K562 (cell line): ENCODE measurements around the gene CLDN1. TPM values are rescaled to one million over a fixed set of nuclear protein-coding genes. Genes with fewer than 3 reads are reported as not detected.
A peak's percentile ranks its signal among the peaks of the same experiment; 100 is the strongest.

Source experiments
- ATAC-seq: fragments of 200-7000 bp; cut with Tn5 transposase; 3 replicates; pipeline ENCODE4 v1.9.1; 2020; ENCODE audit warnings: moderate library complexity
- Bru-seq: library from RNA; stranded (reverse); fragments of 400-500 nt; gene quantifications from one replicate; lab custom pipeline; 2021; lab: Mats Ljungman, UMichigan
- BruChase-seq, 2 experiments: library from RNA; stranded (reverse); fragments of 400-500 nt; gene quantifications; one replicate each; lab custom pipeline; 2021; lab: Mats Ljungman, UMichigan
- BruUV-seq: library from RNA; stranded (reverse); fragments of 400-500 nt; replicated peaks from 2 replicates; lab custom pipeline; 2021; lab: Mats Ljungman, UMichigan
- CTCF ChIA-PET: fragments of 300-600 bp; formaldehyde crosslinking; extraction: SDS; loops from one replicate; lab custom pipeline; 2021; ENCODE audit warnings: low intra/inter-chr PET ratio; lab: Yijun Ruan, JAX
- POLR2A ChIA-PET: fragments of 300-600, 350-650 bp; sonication (Branson Sonifier 250); formaldehyde crosslinking; extraction: SDS; loops from one replicate; lab custom pipeline; 2021; ENCODE audit warnings: antibody characterized with exemption, inconsistent platforms; lab: Yijun Ruan, JAX
- DNase-seq, 4 experiments: peaks; one replicate each; pipeline versions ENCODE4 v3.0.0 to v3.0.0-alpha.2; 2011 to 2018; ENCODE audit warnings: low spot score in 3 of 4, mixed read lengths in 3 of 4; ENCODE audit errors: extremely low read depth in 1 of 4
- FAIRE-seq: peaks from 2 replicates; lab custom pipeline; 2011; peaks lifted over from hg19 to GRCh38; lab: Jason Lieb, UNC
- H2AFZ ChIP-seq: 2 replicates; pipeline ENCODE4 v1.6.0; 2011; ENCODE audit warnings: low read depth, low read length, control low read depth, inconsistent platforms
- H3K27ac ChIP-seq: fragments of 200-600 bp; 3 replicates; pipeline ENCODE4 v1.8.0; 2011; ENCODE audit warnings: low read depth, mild to moderate bottlenecking, control low read depth, inconsistent platforms, low read length, moderate library complexity, mixed read lengths; ENCODE audit errors: extremely low read depth
- H3K27me3 ChIP-seq, 2 experiments: fragments of 300-600 bp in 1 of 2; 2 replicates in 1 of 2; 3 replicates in 1 of 2; pipeline versions ENCODE4 v1.6.0 to v1.8.0; 2011; ENCODE audit warnings: inconsistent platforms in 2 of 2, low read length in 2 of 2, mild to moderate bottlenecking in 1 of 2, mixed read lengths in 1 of 2, moderate library complexity in 1 of 2; ENCODE audit not compliant: control insufficient read depth in 2 of 2, insufficient read depth in 2 of 2
- H3K36me3 ChIP-seq: fragments of 300-600 bp; 3 replicates; pipeline ENCODE4 v1.8.0; 2011; ENCODE audit warnings: mild to moderate bottlenecking, low read length, inconsistent platforms; ENCODE audit not compliant: control insufficient read depth, insufficient read depth
- H3K4me1 ChIP-seq, 2 experiments: fragments of 200-600 bp in 1 of 2; replicated peaks in 1 of 2; 2 replicates in 1 of 2; 3 replicates in 1 of 2; pipeline versions ENCODE4 v1.5.1 to v1.8.0; 2011; ENCODE audit warnings: inconsistent platforms in 2 of 2, low read length in 2 of 2, mild to moderate bottlenecking in 1 of 2, mixed read lengths in 1 of 2, moderate library complexity in 1 of 2; ENCODE audit not compliant: control insufficient read depth in 2 of 2, insufficient read depth in 2 of 2
- H3K4me2 ChIP-seq: 2 replicates; pipeline ENCODE4 v1.6.1; 2011; ENCODE audit warnings: low read length, control low read depth, inconsistent platforms, mixed read lengths; ENCODE audit not compliant: insufficient read depth
- H3K4me3 ChIP-seq: fragments of 200-600 bp; sonication (generic), shearing (Covaris generic); 2 replicates; pipeline ENCODE4 v1.5.1; 2016; ENCODE audit warnings: control low read depth, inconsistent platforms
- H3K79me2 ChIP-seq: fragments of 200-600 bp; 3 replicates; pipeline ENCODE4 v1.8.0; 2011; ENCODE audit warnings: low read length, inconsistent platforms; ENCODE audit not compliant: control insufficient read depth, insufficient read depth
- H3K9ac ChIP-seq, 2 experiments: 2 replicates each; pipeline versions ENCODE4 v1.6.0 to v1.6.1; 2011; ENCODE audit warnings: low read depth in 2 of 2, low read length in 2 of 2, control low read depth in 1 of 2, inconsistent platforms in 1 of 2, mild to moderate bottlenecking in 1 of 2, mixed read lengths in 1 of 2; ENCODE audit not compliant: insufficient read depth in 1 of 2
- H3K9me1 ChIP-seq: one replicate; pipeline ENCODE4 v1.6.0; 2011; ENCODE audit warnings: inconsistent platforms, mild to moderate bottlenecking, low read length, moderate library complexity; ENCODE audit not compliant: control insufficient read depth, insufficient read depth
- H3K9me3 ChIP-seq: replicated peaks from 2 replicates; pipeline ENCODE4 v1.5.1; 2011; ENCODE audit warnings: low read depth, low read length, inconsistent platforms; ENCODE audit not compliant: control insufficient read depth, insufficient read depth
- H4K20me1 ChIP-seq: replicated peaks from 2 replicates; pipeline ENCODE4 v1.6.1; 2011; ENCODE audit warnings: low read length, inconsistent platforms, mixed read lengths; ENCODE audit not compliant: control insufficient read depth, insufficient read depth
- RAD21 ChIP-seq, 2 experiments: fragments of 250-450 bp in 1 of 2; fragments of 450-650 bp in 1 of 2; sonication (Bioruptor Pico) in 1 of 2; formaldehyde crosslinking in 1 of 2; IDR thresholded peaks in 1 of 2; conservative IDR thresholded peaks in 1 of 2; 2 replicates each; pipeline versions ENCODE4 v1.4.0 to v1.8.0; 2020 to 2022; ENCODE audit warnings: mild to moderate bottlenecking in 2 of 2, moderate library complexity in 1 of 2
- TAF9B ChIP-seq: fragments of 450-650 bp; IDR thresholded peaks from 2 replicates; pipeline ENCODE4 v1.6.1; 2018; ENCODE audit warnings: mild to moderate bottlenecking; ENCODE audit not compliant: partially characterized antibody
- ZBTB33 ChIP-seq: sonication (generic); formaldehyde crosslinking; IDR thresholded peaks from 2 replicates; pipeline ENCODE4 v1.8.1; 2023; ENCODE audit warnings: mild to moderate bottlenecking, missing genetic modification reagents
- ZNF134 ChIP-seq: fragments of 250-450 bp; sonication (Bioruptor Pico); conservative IDR thresholded peaks from 2 replicates; pipeline ENCODE4 v1.4.0; 2020
- WGBS: fragments of 100-300 bp; shearing (Covaris generic); methylation state at CpG from one replicate; pipeline ENCODE4 v1.1.6; 2016; ENCODE audit warnings: low coverage, mixed read lengths; ENCODE audit not compliant: insufficient coverage; ENCODE audit errors: missing lambda C conversion rate; 5-methylcytosine and 5-hydroxymethylcytosine counted together
- in situ Hi-C: fragments of 300-500 bp; cut with MboI; formaldehyde crosslinking; loops from 4 replicates; pipeline ENCODE4 v1.15.0; 2018; ENCODE audit warnings: inconsistent platforms, mixed read lengths
- intact Hi-C: fragments of 100-400 bp; cut with micrococcal nuclease; formaldehyde crosslinking; loops from 2 replicates; pipeline ENCODE4 v1.14.2; 2022
- long read RNA-seq, 3 experiments: library from polyadenylated mRNA in 2 of 3; library from RNA in 1 of 3; unstranded in 2 of 3; stranded (forward) in 1 of 3; transcript quantifications; one replicate each; pipeline ENCODE4 v2.0.0, GENCODE V29; 2019 to 2022
- polyA minus RNA-seq, 3 experiments: library from RNA; depleted of rRNA, polyadenylated mRNA; stranded (reverse); fragments of >200 nt; gene quantifications; 2 replicates each; pipeline ENCODE4 v1.2.3, GENCODE V29; 2011
- polyA plus RNA-seq, 8 experiments: library from polyadenylated mRNA; depleted of rRNA in 4 of 8; stranded (reverse) in 5 of 8; unstranded in 3 of 8; fragments of >200 nt; fragmentation: Nextera tagmentation in 2 of 8; fragmentation: Illumina TruSeq in 1 of 8; extraction: Ambion mirVana in 2 of 8; extraction: Trizol in 1 of 8; gene quantifications; 2 replicates each; pipeline versions ENCODE4 v1.2.1 to v1.2.3, GENCODE V29; 2011 to 2014; ENCODE audit warnings: inconsistent platforms in 1 of 8, missing spikeins in 1 of 8
- total RNA-seq, 7 experiments: library from RNA; depleted of rRNA in 6 of 7; stranded (reverse); fragments of >200 nt in 6 of 7; fragmentation: Illumina TruSeq in 2 of 7; extraction: Trizol in 2 of 7; gene quantifications; 2 replicates each; pipeline versions ENCODE4 v1.2.1 to v1.2.3, GENCODE V29; 2011 to 2021; ENCODE audit warnings: low replicate concordance in 1 of 7
- TF ChIP-seq, protein P1 (sequence below), 3 experiments: IDR thresholded peaks in 2 of 3; conservative IDR thresholded peaks in 1 of 3; 2 replicates each; pipeline ENCODE4 v1.5.1; 2011 to 2012; ENCODE audit warnings: low read length in 3 of 3, mild to moderate bottlenecking in 3 of 3, control low read depth in 2 of 3, improper control_type of control experiment in 1 of 3, inconsistent platforms in 1 of 3, low read depth in 1 of 3, mixed read lengths in 1 of 3, moderate library complexity in 1 of 3; ENCODE audit not compliant: insufficient read depth in 2 of 3
- TF ChIP-seq, protein P2 (sequence below): IDR thresholded peaks from 2 replicates; pipeline ENCODE4 v1.6.1; 2011; ENCODE audit warnings: borderline replicate concordance, low read depth, mild to moderate bottlenecking, moderate library complexity, low read length; ENCODE audit not compliant: insufficient read depth, poor library complexity, severe bottlenecking

CLDN1 gene
- total RNA-seq (2011; cell fraction: chromatin; rRNA removed; ENCODE audit: low replicate concordance): not detected in 2 replicates
- not detected in 2 replicates for total RNA-seq (2011; cell fraction: nucleolus; rRNA removed)
- not detected in 2 replicates for total RNA-seq (2011; cell fraction: nucleoplasm; rRNA removed)
- total RNA-seq (2014; rRNA removed) (not detected in 2 replicates), total RNA-seq (2014; rRNA removed; fragmentation: Illumina TruSeq; extraction: Trizol) (not detected in 2 replicates), total RNA-seq (2015; rRNA removed; fragmentation: Illumina TruSeq; extraction: Trizol) (not detected in 2 replicates), total RNA-seq (2021) (0.16 and 0.34 TPM in 2 replicates), polyA plus RNA-seq (2011; rRNA removed) (not detected in 2 replicates), polyA plus RNA-seq (2014; fragmentation: Illumina TruSeq; extraction: Trizol) (not detected in 2 replicates), polyA plus RNA-seq (2014; fragmentation: Nextera tagmentation; extraction: Ambion mirVana) (not detected), polyA plus RNA-seq (2014; rRNA removed) (not detected in 2 replicates), polyA minus RNA-seq (2011; rRNA and poly(A)+ RNA removed) (not detected in 2 replicates), Bru-seq, nascent RNA (percentile 14 among the genes with signal in this experiment), BruChase-seq, experiment 1, labeled RNA remaining after a 2-hour chase (percentile 13 among the genes with signal in this experiment), BruChase-seq, experiment 2, labeled RNA remaining after a 6-hour chase (percentile 16 among the genes with signal in this experiment)
- not detected in 2 replicates for polyA plus RNA-seq (2011; cell fraction: cytosol; rRNA removed)
- not detected in 2 replicates for polyA plus RNA-seq (2011; cell fraction: nucleus; rRNA removed)
- polyA plus RNA-seq (2012): not detected in 2 replicates
- 0.19 and 0.36 TPM in 2 replicates for polyA minus RNA-seq (2011; cell fraction: cytosol; rRNA and poly(A)+ RNA removed)
- polyA minus RNA-seq (2011; cell fraction: nucleus; rRNA and poly(A)+ RNA removed): not detected in 2 replicates
- long read RNA-seq, experiment 1: 0 reads
- long read RNA-seq, experiment 2: 0 reads
- long read RNA-seq, experiment 3: 0 reads

GRCh38 chr3:190321789-190322603 is at the start of gene CLDN1:
TSS of gene CLDN1 (minus strand) at chr3:190322446. CDS start at chr3:190322206, 240 bp downstream.
- in situ Hi-C loops: no loop called here
- Histone ChIP-seq H4K20me1 (no peaks in the 10 kb centered on the region), H3K27ac (no peak within 1 kb of the TSS), H3K4me2 (no peak within 1 kb of the TSS), H3K79me2 (no peaks in the 10 kb centered on the region), H3K4me3 (no peak within 1 kb of the TSS), H3K36me3 (no peaks in the 10 kb centered on the region), H3K4me1 (peaks cover 0 to 5% of the 10 kb centered on the region in 2 experiments; a peak in 1 of 5 replicates), H3K9ac (no peak within 1 kb of the TSS), H3K27me3 (no peaks in the 10 kb centered on the region), H3K9me3 (no peaks in the 10 kb centered on the region), H2AFZ (no peak within 1 kb of the TSS), H3K9me1 (no peaks in the 10 kb centered on the region)
- ChIA-PET CTCF (no interaction called here), POLR2A (no interaction called here)
- ATAC-seq: peak; percentile 79
- TF ChIP-seq, protein P1, sequence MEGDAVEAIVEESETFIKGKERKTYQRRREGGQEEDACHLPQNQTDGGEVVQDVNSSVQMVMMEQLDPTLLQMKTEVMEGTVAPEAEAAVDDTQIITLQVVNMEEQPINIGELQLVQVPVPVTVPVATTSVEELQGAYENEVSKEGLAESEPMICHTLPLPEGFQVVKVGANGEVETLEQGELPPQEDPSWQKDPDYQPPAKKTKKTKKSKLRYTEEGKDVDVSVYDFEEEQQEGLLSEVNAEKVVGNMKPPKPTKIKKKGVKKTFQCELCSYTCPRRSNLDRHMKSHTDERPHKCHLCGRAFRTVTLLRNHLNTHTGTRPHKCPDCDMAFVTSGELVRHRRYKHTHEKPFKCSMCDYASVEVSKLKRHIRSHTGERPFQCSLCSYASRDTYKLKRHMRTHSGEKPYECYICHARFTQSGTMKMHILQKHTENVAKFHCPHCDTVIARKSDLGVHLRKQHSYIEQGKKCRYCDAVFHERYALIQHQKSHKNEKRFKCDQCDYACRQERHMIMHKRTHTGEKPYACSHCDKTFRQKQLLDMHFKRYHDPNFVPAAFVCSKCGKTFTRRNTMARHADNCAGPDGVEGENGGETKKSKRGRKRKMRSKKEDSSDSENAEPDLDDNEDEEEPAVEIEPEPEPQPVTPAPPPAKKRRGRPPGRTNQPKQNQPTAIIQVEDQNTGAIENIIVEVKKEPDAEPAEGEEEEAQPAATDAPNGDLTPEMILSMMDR (IDR thresholded peaks at IDR 0.05 in 2 of 3, conservative IDR thresholded peaks at IDR 0.05 in 1 of 3; ENCODE audit: insufficient read depth in 2 of 3, low read depth in 1 of 3, low read length in 3 of 3): peak in 2 of 3 experiments; percentile 31 to 41; a peak in 4 of 6 replicates
- TF ChIP-seq TAF9B (no peak), ZNF134 (CRISPR knock-in tag) (no peak), RAD21 (CRISPR knock-in tag; conservative IDR thresholded peaks at IDR 0.05 in 1 of 2, IDR thresholded peaks at IDR 0.05 in 1 of 2) (peak in 1 of 2 experiments; percentile 39; a peak in 2 of 4 replicates), ZBTB33 (CRISPR knock-in tag) (peak; percentile 80)
- TF ChIP-seq, protein P2, sequence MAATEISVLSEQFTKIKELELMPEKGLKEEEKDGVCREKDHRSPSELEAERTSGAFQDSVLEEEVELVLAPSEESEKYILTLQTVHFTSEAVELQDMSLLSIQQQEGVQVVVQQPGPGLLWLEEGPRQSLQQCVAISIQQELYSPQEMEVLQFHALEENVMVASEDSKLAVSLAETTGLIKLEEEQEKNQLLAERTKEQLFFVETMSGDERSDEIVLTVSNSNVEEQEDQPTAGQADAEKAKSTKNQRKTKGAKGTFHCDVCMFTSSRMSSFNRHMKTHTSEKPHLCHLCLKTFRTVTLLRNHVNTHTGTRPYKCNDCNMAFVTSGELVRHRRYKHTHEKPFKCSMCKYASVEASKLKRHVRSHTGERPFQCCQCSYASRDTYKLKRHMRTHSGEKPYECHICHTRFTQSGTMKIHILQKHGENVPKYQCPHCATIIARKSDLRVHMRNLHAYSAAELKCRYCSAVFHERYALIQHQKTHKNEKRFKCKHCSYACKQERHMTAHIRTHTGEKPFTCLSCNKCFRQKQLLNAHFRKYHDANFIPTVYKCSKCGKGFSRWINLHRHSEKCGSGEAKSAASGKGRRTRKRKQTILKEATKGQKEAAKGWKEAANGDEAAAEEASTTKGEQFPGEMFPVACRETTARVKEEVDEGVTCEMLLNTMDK: peak; percentile 51
- DNase-seq: peak; percentile 14 to 31 (median 30)
- 25% methylated on average over 41 of the region's 64 CpGs for WGBS
- no peak for FAIRE-seq
- no TSS peak for BruUV-seq
- intact Hi-C loops: loop anchor here (5.0 kb wide), 1 partner anchor 355 kb away; no protein-coding TSS in a partner anchor
